ENCODE data around the gene COBLL1. TPM values are rescaled to one million over a fixed set of nuclear protein-coding genes. Genes with fewer than 3 reads are reported as not detected.

COBLL1 gene
- total and polyA plus RNA-seq, 2 donors (not counting 1 experiment from before 2014, with no cell fraction given), result 10.1 to 11.9 TPM

DNA sequence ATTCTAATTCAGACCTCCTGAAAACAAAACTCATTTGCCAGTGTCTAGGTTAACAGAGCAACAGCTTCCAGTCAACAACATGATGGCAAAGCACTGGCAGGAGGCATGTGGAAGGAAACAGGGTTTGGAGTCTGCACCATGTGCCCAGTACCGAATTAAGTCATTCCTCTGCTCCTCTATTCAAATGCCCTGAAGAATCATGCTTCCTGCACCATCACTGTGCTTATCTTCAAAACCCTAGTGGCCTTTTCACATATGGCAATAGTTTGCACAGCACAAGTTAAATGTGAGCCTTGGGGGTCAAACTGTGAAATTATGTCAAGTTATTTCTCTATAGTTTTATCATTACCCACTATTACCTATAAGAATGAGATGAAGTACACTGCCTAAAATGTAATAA lies 145.0 kb downstream of the COBLL1 start:
- no peaks in the 10 kb centered on the region for H3K79me2 ChIP-seq (ENCODE audit: control insufficient read depth, insufficient read depth, low read length)

DNA sequence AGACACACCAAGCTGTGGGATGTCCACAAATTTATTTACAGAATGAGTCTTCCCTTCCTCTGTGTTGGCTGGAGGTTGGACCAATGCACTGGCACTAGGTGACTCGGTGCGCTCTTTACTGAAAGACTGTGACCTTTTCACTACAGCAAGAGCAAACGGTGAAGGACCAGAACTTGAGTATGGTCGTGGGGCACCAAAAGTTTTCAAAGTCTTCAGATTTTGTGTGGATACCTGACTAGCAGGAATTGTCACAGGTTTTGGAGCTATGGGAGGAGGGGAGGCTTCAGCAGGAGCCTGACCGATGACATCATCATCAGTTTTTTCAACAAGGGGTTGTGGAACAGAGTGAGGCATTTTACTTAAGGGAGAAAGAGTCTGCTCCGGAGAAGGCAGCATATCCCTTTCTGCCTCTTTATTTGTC lies 147.3 kb downstream of the COBLL1 start:
- no peak overlapping the region for H2AFZ ChIP-seq (ENCODE audit: low read length)
- H3K4me2 ChIP-seq (ENCODE audit: extremely low read depth, insufficient read depth, low read length), result no peak overlapping the region
- H3K36me3 ChIP-seq (ENCODE audit: control insufficient read depth, insufficient read depth, low read length), result no peaks in the 10 kb centered on the region
- no peaks in the 10 kb centered on the region for H4K20me1 ChIP-seq (ENCODE audit: control insufficient read depth, extremely low read depth, insufficient read depth, low read length)
- no peaks in the 10 kb centered on the region for H3K79me2 ChIP-seq (ENCODE audit: control insufficient read depth, insufficient read depth, low read length)
- H3K4me3 ChIP-seq (replicated peaks in 1 of 4; ENCODE audit: control extremely low read depth in 1 of 4, insufficient read depth in 1 of 4, low read depth in 3 of 4, low read length in 4 of 4), result no peak overlapping the region
- no peak overlapping the region for H3K27ac ChIP-seq (ENCODE audit: insufficient read depth, low read length)
- TF ChIP-seq EZH2 (IDR thresholded peaks at IDR 0.05; ENCODE audit: low read length, missing control alignments), result no peak
- TF ChIP-seq, protein P1, sequence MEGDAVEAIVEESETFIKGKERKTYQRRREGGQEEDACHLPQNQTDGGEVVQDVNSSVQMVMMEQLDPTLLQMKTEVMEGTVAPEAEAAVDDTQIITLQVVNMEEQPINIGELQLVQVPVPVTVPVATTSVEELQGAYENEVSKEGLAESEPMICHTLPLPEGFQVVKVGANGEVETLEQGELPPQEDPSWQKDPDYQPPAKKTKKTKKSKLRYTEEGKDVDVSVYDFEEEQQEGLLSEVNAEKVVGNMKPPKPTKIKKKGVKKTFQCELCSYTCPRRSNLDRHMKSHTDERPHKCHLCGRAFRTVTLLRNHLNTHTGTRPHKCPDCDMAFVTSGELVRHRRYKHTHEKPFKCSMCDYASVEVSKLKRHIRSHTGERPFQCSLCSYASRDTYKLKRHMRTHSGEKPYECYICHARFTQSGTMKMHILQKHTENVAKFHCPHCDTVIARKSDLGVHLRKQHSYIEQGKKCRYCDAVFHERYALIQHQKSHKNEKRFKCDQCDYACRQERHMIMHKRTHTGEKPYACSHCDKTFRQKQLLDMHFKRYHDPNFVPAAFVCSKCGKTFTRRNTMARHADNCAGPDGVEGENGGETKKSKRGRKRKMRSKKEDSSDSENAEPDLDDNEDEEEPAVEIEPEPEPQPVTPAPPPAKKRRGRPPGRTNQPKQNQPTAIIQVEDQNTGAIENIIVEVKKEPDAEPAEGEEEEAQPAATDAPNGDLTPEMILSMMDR (conservative IDR thresholded peaks at IDR 0.05 in 1 of 2, IDR thresholded peaks at IDR 0.05 in 1 of 2; ENCODE audit: low read depth in 1 of 2, low read length in 2 of 2), result no peak
- H3K9me3 ChIP-seq (ENCODE audit: control insufficient read depth, insufficient read depth, low read depth, low read length), result no peaks in the 10 kb centered on the region
- DNase-seq (ENCODE audit: low read depth in 2 of 2), result no peak
- no peak overlapping the region for H3K9ac ChIP-seq (ENCODE audit: insufficient read depth, low read length)
- H3K4me1 ChIP-seq (ENCODE audit: control insufficient read depth, extremely low read depth, insufficient read depth, low read length), result no peaks in the 10 kb centered on the region
- no peaks in the 10 kb centered on the region for H3K27me3 ChIP-seq (ENCODE audit: control insufficient read depth, insufficient read depth, low read length)

More for the DNA sequence above, 145.0 kb downstream of the COBLL1 start:
- TF ChIP-seq, protein P1 (conservative IDR thresholded peaks at IDR 0.05 in 1 of 2, IDR thresholded peaks at IDR 0.05 in 1 of 2; ENCODE audit: low read depth in 1 of 2, low read length in 2 of 2), result no peak
- no peak for TF ChIP-seq EZH2 (IDR thresholded peaks at IDR 0.05; ENCODE audit: low read length, missing control alignments)
- H4K20me1 ChIP-seq (ENCODE audit: control insufficient read depth, extremely low read depth, insufficient read depth, low read length), result no peaks in the 10 kb centered on the region
- H3K9me3 ChIP-seq (ENCODE audit: control insufficient read depth, insufficient read depth, low read depth, low read length), result no peaks in the 10 kb centered on the region
- H2AFZ ChIP-seq (ENCODE audit: low read length), result no peak overlapping the region
- H3K4me2 ChIP-seq (ENCODE audit: extremely low read depth, insufficient read depth, low read length), result no peak overlapping the region
- no peaks in the 10 kb centered on the region for H3K36me3 ChIP-seq (ENCODE audit: control insufficient read depth, insufficient read depth, low read length)
- H3K4me3 ChIP-seq (replicated peaks in 1 of 4; ENCODE audit: control extremely low read depth in 1 of 4, insufficient read depth in 1 of 4, low read depth in 3 of 4, low read length in 4 of 4), result no peak overlapping the region
- no peak for DNase-seq (ENCODE audit: low read depth in 2 of 2)
- H3K27me3 ChIP-seq (ENCODE audit: control insufficient read depth, insufficient read depth, low read length), result no peaks in the 10 kb centered on the region
- H3K9ac ChIP-seq (ENCODE audit: insufficient read depth, low read length), result no peak overlapping the region
- H3K27ac ChIP-seq (ENCODE audit: insufficient read depth, low read length), result no peak overlapping the region
- H3K4me1 ChIP-seq (ENCODE audit: control insufficient read depth, extremely low read depth, insufficient read depth, low read length), result no peaks in the 10 kb centered on the region

DNA sequence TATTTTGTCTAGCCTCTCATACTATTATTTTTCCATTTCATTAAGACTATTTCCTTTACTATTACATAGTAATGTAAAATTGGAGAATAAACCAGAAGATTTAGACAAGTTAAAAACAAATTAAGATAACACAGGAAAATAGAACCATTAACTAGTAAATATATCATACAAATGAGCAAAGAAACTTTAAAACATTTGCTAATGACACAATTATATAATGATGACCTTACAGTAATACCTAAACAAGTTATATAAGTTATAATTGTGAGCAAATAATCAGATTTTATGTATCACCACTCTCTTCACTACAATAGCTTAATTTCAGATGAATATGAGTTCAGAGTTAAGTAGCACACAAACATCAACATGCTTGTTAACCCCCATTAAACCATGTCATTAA lies 147.8 kb downstream of the COBLL1 start:
- H3K27me3 ChIP-seq (ENCODE audit: control insufficient read depth, insufficient read depth, low read length), result no peaks in the 10 kb centered on the region
- no peak for DNase-seq (ENCODE audit: low read depth in 2 of 2)
- H2AFZ ChIP-seq (ENCODE audit: low read length), result no peak overlapping the region
- H4K20me1 ChIP-seq (ENCODE audit: control insufficient read depth, extremely low read depth, insufficient read depth, low read length), result no peaks in the 10 kb centered on the region
- no peak overlapping the region for H3K27ac ChIP-seq (ENCODE audit: insufficient read depth, low read length)
- H3K36me3 ChIP-seq (ENCODE audit: control insufficient read depth, insufficient read depth, low read length), result no peaks in the 10 kb centered on the region
- H3K4me1 ChIP-seq (ENCODE audit: control insufficient read depth, extremely low read depth, insufficient read depth, low read length), result no peaks in the 10 kb centered on the region
- no peaks in the 10 kb centered on the region for H3K9me3 ChIP-seq (ENCODE audit: control insufficient read depth, insufficient read depth, low read depth, low read length)
- no peak overlapping the region for H3K9ac ChIP-seq (ENCODE audit: insufficient read depth, low read length)
- no peak overlapping the region for H3K4me2 ChIP-seq (ENCODE audit: extremely low read depth, insufficient read depth, low read length)
- H3K4me3 ChIP-seq (replicated peaks in 1 of 4; ENCODE audit: control extremely low read depth in 1 of 4, insufficient read depth in 1 of 4, low read depth in 3 of 4, low read length in 4 of 4), result no peak overlapping the region
- no peak for TF ChIP-seq EZH2 (IDR thresholded peaks at IDR 0.05; ENCODE audit: low read length, missing control alignments)
- TF ChIP-seq, protein P1 (conservative IDR thresholded peaks at IDR 0.05 in 1 of 2, IDR thresholded peaks at IDR 0.05 in 1 of 2; ENCODE audit: low read depth in 1 of 2, low read length in 2 of 2), result no peak
- H3K79me2 ChIP-seq (ENCODE audit: control insufficient read depth, insufficient read depth, low read length), result no peaks in the 10 kb centered on the region

All from fibroblast of lung (primary cell).